Glutamatergic neuron (in vitro differentiated cells): ENCODE results near the gene TOM1L2. TPM values are rescaled to one million over a fixed set of nuclear protein-coding genes. Genes with fewer than 3 reads are reported as not detected.

Source experiments
- DNase-seq: peaks from one replicate; pipeline ENCODE4 v3.0.0; 2022
- H3K27ac Mint-ChIP-seq: one replicate; pipeline ENCODE4 v1.8.0; 2020; ENCODE audit warnings: mild to moderate bottlenecking, mixed read lengths, inconsistent platforms; ENCODE audit not compliant: unreplicated experiment
- H3K27me3 Mint-ChIP-seq: one replicate; pipeline ENCODE4 v1.8.0; 2020; ENCODE audit warnings: mild to moderate bottlenecking, moderate library complexity, mixed read lengths, inconsistent platforms; ENCODE audit not compliant: unreplicated experiment
- H3K36me3 Mint-ChIP-seq: one replicate; pipeline ENCODE4 v1.8.0; 2020; ENCODE audit warnings: mild to moderate bottlenecking, mixed read lengths, inconsistent platforms; ENCODE audit not compliant: unreplicated experiment
- H3K4me1 Mint-ChIP-seq: one replicate; pipeline ENCODE4 v1.8.0; 2020; ENCODE audit warnings: mild to moderate bottlenecking, low read depth, mixed read lengths, inconsistent platforms; ENCODE audit not compliant: unreplicated experiment
- H3K4me3 Mint-ChIP-seq: one replicate; pipeline ENCODE4 v1.8.0; 2020; ENCODE audit warnings: mild to moderate bottlenecking, mixed read lengths, inconsistent platforms; ENCODE audit not compliant: unreplicated experiment
- H3K9me3 Mint-ChIP-seq: one replicate; pipeline ENCODE4 v1.8.0; 2020; ENCODE audit warnings: mild to moderate bottlenecking, moderate library complexity, mixed read lengths, inconsistent platforms; ENCODE audit not compliant: unreplicated experiment
- CTCF ChIP-seq: fragments of 200-600 bp; sonication (generic); IDR thresholded peaks from one replicate; pipeline ENCODE4 v1.5.0; 2021; ENCODE audit not compliant: partially characterized antibody, unreplicated experiment
- total RNA-seq: library from RNA; stranded (reverse); fragmentation: NEBNext Ultra II Directional; extraction: Animal tissue kit (Norgen Biotek cat#: 25700); gene quantifications from one replicate; pipeline ENCODE4 v1.2.1, GENCODE V29; 2021; ENCODE audit not compliant: unreplicated experiment

TOM1L2 gene
- total RNA-seq, 1 donor from 2014 or later = 62.8 TPM

- H3K36me3 Mint-ChIP-seq = peaks cover 10% of the 10 kb centered on the region
- TF ChIP-seq CTCF = no peak
- H3K4me1 Mint-ChIP-seq = peaks cover 21% of the 10 kb centered on the region
- H3K27ac Mint-ChIP-seq = no peak overlapping the region
- no peak for DNase-seq
- peaks cover 7% of the 10 kb centered on the region for H3K9me3 Mint-ChIP-seq
- peaks cover 11% of the 10 kb centered on the region for H3K27me3 Mint-ChIP-seq
- H3K4me3 Mint-ChIP-seq = no peak overlapping the region
Measured at GRCh38 chr17:18009609-18010420, 37.6 kb upstream of the TOM1L2 start.

GRCh38 chr17:18008496-18009268 lies 36.5 kb upstream of the TOM1L2 start:
- peaks cover 7% of the 10 kb centered on the region for H3K9me3 Mint-ChIP-seq
- peaks cover 24% of the 10 kb centered on the region for H3K4me1 Mint-ChIP-seq
- DNase-seq = no peak
- no peak overlapping the region for H3K27ac Mint-ChIP-seq
- peaks cover 11% of the 10 kb centered on the region for H3K27me3 Mint-ChIP-seq
- TF ChIP-seq CTCF = no peak
- no peak overlapping the region for H3K4me3 Mint-ChIP-seq
- peaks cover 10% of the 10 kb centered on the region for H3K36me3 Mint-ChIP-seq

- DNase-seq = no peak
- no peak for TF ChIP-seq CTCF
Measured at GRCh38 chr17:18006495-18007239, 34.5 kb upstream of the TOM1L2 start.

GRCh38 chr17:18005496-18005895 lies 33.3 kb upstream of the TOM1L2 start:
- H3K27ac Mint-ChIP-seq = no peak overlapping the region
- no peak overlapping the region for H3K4me3 Mint-ChIP-seq
- peaks cover 24% of the 10 kb centered on the region for H3K4me1 Mint-ChIP-seq
- no peak for TF ChIP-seq CTCF
- H3K36me3 Mint-ChIP-seq = peaks cover 5% of the 10 kb centered on the region
- no peak for DNase-seq
- H3K9me3 Mint-ChIP-seq = peaks cover 9% of the 10 kb centered on the region
- peaks cover 9% of the 10 kb centered on the region for H3K27me3 Mint-ChIP-seq

More at GRCh38 chr17:18006495-18007239, 34.5 kb upstream of the TOM1L2 start:
- peaks cover 9% of the 10 kb centered on the region for H3K9me3 Mint-ChIP-seq
- H3K36me3 Mint-ChIP-seq = peaks cover 6% of the 10 kb centered on the region
- no peak overlapping the region for H3K27ac Mint-ChIP-seq
- H3K27me3 Mint-ChIP-seq = peaks cover 9% of the 10 kb centered on the region
- H3K4me3 Mint-ChIP-seq = no peak overlapping the region
- H3K4me1 Mint-ChIP-seq = peaks cover 24% of the 10 kb centered on the region
